GM21360 (cell line): ENCODE results near the gene SH3GL2.
A peak's percentile ranks its signal among the peaks of the same experiment; 100 is the strongest.

Experiments
- ATAC-seq: cut with Tn5 transposase; IDR thresholded peaks from one replicate; pipeline ENCODE4 v1.9.1; 2021; ENCODE audit warnings: mild to moderate bottlenecking, moderate library complexity; ENCODE audit not compliant: unreplicated experiment

The SH3GL2 gene

DNA sequence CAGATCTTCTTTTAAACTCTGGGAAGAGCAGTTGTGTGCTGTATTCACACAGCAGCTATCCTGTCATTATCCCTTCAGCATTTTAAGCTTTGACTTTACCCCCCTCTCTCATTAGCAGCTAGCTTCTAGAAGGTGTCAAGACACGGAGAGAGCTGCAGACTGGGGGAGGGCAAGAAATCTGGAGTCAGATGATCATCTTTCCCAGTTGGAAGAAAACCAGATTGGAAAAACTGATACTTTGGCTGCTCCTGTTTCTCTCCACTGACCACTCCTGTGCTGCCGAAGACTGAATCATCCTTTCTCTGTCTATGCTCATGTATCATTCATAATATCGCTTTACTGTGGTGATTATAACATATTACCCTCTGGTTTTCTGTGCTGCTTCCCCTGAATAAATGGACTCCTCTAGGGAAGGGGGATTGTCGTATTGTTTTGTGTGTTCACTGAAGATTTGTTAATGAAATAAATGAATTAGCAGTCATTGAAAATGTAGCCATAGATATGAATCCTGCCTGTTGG is 75.1 kb downstream of the SH3GL2 start:
- no peak for ATAC-seq

DNA sequence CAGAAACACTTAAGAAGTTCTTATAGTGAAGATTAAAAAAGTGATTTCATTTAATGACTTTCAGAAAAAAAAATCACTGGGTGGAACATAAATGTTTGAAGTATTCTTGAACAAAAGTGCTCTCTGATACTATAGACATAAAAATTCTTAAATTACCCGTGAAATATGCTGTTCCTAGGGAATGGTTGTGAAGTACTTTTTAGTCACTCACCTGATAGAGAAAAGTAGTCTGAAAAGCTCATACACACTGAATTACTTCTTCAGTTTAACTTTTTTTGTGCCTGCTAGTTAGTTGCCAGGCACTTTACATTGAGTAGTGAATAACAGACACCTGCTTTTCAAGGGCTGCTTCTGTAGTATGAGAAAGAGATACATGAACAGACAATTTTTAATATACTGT is 78.0 kb downstream of the SH3GL2 start:
- no peak for ATAC-seq

- no peak for ATAC-seq
These were observed 79.4 kb downstream of the SH3GL2 start for GRCh38 chr9:17658237-17658636.

DNA sequence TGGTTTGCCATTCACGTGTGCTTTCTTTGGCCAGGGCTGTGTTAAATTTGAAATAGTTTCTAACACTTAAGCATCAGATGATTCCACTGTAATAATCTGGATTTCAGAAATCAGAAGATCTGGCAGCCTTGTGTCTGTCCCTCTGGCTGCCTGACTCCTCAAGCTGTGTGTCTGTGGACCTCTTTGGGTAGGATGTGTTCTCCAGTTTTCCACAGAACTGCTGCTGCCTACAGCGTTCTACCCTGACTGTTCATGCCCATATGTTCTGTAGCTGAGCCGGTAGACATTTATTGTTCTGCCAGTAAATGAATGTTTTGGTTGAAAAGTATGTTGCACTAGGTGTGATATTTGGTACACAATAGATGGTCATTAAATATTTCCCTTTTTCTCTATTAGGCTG is 81.3 kb downstream of the SH3GL2 start:
- ATAC-seq, result no peak

GRCh38 chr9:17665450-17665849 is 86.6 kb downstream of the SH3GL2 start:
- no peak for ATAC-seq

- ATAC-seq, result peak; percentile 48
These were observed 90.3 kb downstream of the SH3GL2 start for GRCh38 chr9:17669206-17669605.

DNA sequence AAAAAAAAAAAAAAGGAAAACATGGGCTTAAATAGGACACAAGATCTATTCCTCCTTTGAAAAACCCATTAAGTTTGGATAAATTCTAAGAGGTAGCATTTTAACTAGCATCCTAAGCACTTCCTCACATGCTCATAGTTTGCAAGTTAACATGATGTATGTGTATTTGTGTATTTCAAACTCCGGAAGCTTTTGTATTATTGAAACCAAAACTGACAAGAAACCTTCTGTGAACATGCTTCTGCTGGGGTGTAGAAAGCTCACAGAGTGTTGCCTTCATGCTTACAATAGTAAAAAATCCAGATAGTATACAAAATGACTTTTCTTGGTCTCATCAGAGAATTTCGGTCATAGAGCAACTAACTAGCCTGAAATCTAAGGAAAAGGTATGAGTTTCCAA is 103.8 kb downstream of the SH3GL2 start:
- ATAC-seq, result no peak

DNA sequence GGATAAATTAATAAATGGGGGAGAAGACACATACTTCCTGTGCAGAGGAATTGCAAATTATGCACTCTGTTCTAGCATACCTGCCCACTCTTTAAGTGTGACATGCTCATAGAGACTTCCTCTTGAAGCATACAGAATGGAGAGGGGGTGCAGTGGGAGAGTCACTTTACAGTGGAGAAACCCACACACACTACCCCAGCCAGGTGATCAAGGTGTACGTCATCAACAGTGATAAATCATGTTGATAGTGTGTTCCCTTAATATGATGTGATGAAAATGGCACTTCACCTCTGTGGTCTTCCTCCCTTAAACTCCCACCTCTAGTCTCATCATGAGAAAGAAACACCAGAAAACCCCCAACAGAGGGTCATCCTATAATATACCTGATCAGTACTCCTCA is 110.0 kb downstream of the SH3GL2 start:
- ATAC-seq, result no peak

DNA sequence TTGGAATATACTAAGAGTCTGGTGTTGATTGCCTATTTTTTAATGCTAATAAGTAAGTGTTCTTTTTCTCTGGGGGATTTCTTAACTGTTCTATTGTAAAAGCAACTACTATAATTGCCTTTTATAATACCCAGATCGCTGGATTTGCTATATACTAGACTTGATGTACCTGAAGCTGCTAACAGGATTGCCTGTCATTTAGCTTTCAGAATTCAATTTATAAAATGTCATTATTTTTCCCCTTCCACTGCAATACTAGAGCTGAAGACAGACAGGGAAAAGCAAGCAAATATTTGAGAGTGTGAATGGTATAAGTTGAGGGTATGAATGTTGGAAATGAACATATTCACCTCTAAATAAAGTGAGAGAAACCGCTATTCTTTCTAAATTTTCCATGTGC is 115.5 kb downstream of the SH3GL2 start:
- ATAC-seq, result no peak

DNA sequence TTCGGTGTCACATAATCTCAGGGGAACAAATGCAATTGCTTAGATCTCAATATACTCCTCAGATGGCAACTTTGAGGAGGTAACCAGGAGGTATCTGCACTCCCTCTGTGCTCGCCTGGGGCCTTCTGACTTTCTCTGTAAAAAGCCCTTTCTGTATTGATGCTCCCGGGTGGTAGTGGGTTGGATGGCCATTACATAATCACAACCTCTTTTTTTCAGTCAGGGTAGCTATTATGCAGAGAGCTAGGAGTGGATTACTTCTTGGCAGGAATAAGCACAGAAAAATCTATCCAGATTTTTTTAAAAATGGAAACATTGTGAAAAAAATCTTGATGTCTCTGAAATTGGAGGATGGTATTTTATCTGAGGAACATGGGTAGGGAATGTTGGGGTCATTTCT is 116.6 kb downstream of the SH3GL2 start:
- no peak for ATAC-seq

- ATAC-seq, result no peak
These were observed 120.9 kb downstream of the SH3GL2 start for GRCh38 chr9:17699615-17700330.

DNA sequence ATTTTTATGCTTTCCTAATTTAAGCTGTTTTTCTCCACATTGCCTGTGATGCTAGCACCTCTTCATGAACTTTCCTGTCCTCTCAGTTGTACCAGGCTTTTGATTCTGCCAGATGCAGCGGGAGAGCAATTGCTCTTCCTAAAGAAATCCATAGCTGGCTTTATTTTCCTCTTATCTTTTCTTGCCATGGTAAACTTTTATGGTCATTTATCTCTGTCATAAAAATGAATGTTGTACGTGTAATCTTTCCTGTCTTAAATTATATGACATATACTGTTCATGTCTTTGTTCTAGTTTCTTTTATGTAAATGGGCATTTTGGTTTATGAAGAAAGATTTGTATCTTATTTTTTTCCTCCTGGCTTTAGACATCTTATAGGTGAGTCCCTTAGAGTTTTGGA is 127.5 kb downstream of the SH3GL2 start:
- ATAC-seq, result no peak

DNA sequence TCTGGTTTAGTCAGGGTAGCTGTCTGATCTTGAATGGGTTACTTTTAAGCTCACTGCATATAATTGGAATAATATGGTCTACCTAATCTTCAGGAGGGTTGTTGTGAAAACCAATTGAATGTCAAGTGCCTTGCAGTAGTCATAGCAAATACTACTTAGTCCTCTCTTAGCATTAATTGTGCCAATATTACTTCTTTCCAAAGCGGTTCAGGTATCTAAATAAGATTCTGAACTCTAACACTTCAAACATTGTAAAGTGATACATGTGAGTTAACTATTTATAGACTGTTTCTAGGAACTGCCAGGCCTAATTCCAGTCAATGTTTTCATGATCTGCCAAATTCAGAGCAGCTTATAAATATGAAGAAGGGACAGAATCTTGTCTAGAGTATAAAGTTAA is 140.2 kb downstream of the SH3GL2 start:
- no peak for ATAC-seq

DNA sequence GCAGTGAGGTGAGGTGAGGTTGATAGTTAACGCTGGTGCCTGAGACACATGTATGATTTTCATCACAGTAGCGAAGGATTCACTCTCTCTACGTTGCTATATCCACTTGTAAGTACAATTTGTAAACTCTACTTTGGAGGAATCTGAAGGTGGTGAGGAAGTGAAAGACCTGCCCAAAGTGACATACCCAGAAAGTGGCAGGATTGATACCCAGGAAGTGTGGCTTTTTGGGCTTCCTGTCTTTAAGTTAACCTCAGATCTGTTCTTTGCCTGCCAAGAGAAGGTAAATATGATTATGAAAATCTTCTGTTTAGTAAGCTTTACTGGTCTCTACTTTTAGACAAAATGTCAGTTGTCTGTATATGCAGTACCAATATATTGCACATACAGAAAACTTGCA is 143.1 kb downstream of the SH3GL2 start:
- no peak for ATAC-seq

GRCh38 chr9:17723656-17724055 is 144.8 kb downstream of the SH3GL2 start:
- no peak for ATAC-seq

DNA sequence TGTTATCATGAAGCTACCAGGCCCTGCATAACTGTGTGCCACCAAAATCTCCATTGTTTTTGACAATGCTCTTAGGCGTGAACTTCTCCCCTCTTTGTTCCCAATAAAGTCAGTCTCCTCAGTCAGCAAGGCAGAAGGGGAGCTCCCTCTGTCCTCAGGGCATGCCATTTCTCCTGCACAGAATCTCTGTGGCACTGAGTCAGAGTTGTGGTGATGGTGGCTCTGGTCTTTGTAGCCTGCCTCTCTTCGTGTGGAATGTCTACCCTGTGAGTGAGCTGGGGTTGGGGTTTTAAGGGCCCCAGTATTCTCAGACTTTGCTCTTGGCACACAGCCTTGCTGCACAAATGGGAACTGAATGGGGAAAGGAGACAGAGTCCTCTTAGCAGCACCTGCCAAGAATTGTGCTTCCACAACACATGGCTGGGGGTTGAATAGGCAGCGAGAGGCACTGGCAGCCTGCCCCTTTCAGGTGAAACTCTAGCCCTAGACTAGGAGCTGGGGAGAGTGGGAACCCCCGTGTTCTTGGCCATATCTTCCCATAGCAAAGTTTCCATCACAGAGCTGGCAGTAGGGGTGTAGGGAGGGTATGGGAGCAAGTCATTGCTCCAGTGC is 146.6 kb downstream of the SH3GL2 start:
- ATAC-seq, result no peak

- ATAC-seq, result no peak
These were observed 147.4 kb downstream of the SH3GL2 start for GRCh38 chr9:17726298-17726697.

- ATAC-seq, result no peak
These were observed 152.0 kb downstream of the SH3GL2 start for GRCh38 chr9:17730899-17731298.

- no peak for ATAC-seq
These were observed 152.4 kb downstream of the SH3GL2 start for GRCh38 chr9:17731308-17731707.

GRCh38 chr9:17734674-17735073 is 155.8 kb downstream of the SH3GL2 start:
- no peak for ATAC-seq

DNA sequence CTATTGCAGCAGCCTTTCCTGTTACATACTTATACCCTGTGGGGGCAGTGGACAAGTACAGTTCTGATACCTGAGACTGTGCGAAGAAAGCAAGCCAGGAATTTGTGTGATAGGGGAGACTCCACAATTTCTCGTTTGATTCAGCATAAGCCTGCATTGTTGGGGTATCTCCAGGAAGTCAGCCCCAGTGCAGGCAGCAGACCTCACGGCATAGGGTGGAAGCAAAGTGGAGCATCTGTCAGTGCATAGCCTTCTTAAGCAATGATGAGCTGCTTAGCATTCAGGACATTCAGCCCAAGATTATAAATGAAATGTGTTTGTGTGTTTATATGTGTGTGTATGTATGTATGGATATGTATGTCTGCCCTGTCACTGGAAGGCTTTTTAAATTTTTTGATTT is 157.0 kb downstream of the SH3GL2 start:
- no peak for ATAC-seq

DNA sequence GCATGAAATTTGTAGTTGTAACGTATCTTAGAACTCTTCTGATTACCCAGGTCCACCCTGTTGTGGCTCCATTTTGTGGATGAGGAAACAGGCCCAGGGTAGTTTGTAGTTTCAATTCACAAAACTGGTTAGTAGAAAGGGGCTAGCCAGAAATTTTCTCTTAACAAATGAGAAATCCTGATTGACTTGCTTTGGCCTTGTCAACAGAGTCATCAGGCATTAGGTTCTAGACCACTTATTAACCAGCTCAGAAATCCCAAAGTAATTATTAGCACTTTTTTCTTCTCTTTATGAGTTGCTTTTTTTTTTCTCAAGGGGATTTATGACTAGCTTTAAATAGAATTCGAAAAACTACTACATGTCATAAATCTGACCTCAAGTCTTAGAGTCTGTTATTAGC is 160.2 kb downstream of the SH3GL2 start:
- ATAC-seq, result no peak

DNA sequence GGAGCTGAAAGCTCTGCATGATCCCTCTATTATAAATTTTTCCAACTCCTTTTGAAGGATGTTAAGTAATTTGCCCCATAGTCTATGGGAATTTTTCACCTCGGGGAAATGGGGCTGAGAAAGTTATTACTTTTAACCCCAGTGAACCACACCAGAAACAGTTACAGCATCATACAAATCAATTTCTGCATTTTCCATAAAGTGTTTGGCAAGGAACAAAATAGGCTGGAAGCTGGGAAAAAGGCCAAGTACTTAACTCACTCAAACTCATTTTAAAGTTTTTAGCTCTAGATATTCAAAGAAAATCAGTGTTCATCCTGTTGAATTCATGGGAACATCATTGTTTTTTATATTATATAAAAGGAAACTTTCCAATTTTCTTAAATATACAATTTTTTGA is 160.9 kb downstream of the SH3GL2 start:
- ATAC-seq, result no peak
